Mucosa of descending colon (tissue), 3 donors: ENCODE data around the gene MAMDC2. TPM values are rescaled to one million over a fixed set of nuclear protein-coding genes. Genes with fewer than 3 reads are reported as not detected.

Experiments used
- ATAC-seq: fragments of 200-7000 bp; cut with Tn5 transposase; one replicate; pipeline ENCODE4 v1.9.1; 2020; ENCODE audit warnings: mild to moderate bottlenecking, moderate library complexity
- DNase-seq, 3 donors: peaks; one replicate each; pipeline ENCODE4 v3.0.0-alpha.2; 2020
- H3K36me3 ChIP-seq: fragments of 200-600 bp; one replicate; pipeline ENCODE4 v1.8.0; 2021; ENCODE audit warnings: low read depth, mild to moderate bottlenecking
- H3K4me1 ChIP-seq: fragments of 200-600 bp; one replicate; pipeline ENCODE4 v1.8.0; 2021; ENCODE audit warnings: low read depth, mild to moderate bottlenecking
- H3K4me3 ChIP-seq: fragments of 200-600 bp; one replicate; pipeline ENCODE4 v1.8.0; 2021; ENCODE audit warnings: mild to moderate bottlenecking
- H3K9me3 ChIP-seq: fragments of 200-600 bp; one replicate; pipeline ENCODE4 v1.8.0; 2021; ENCODE audit warnings: mild to moderate bottlenecking
- intact Hi-C, 2 donors: fragments of 100-400 bp; cut with DNase I in 1 of 2; cut with micrococcal nuclease in 1 of 2; formaldehyde crosslinking; loops; one replicate each; pipeline versions ENCODE4 v1.11.0 to v1.11.1; 2022; cut with DNase I, micrococcal nuclease
- total RNA-seq, 3 donors: library from RNA; stranded (reverse); fragmentation: NEBNext Ultra II Directional in 2 of 3; extraction: Animal tissue kit (Norgen Biotek cat#: 25700) in 2 of 3; gene quantifications; one replicate each; pipeline versions ENCODE4 v1.2.1 to v1.2.4, GENCODE V29; 2021 to 2023
- TF ChIP-seq, protein P1 (sequence below): fragments of 200-600 bp; IDR thresholded peaks from one replicate; pipeline ENCODE4 v1.8.0; 2022; ENCODE audit warnings: antibody characterized with exemption, mild to moderate bottlenecking
- donor health status: DM: no; HTN: no; CAD: no; lungs with moderate emphysema.
- donor health status: DM: no; HTN: no; CAD: no.
- donor health status: DM: no; HTN: yes; CAD: no.

MAMDC2 gene
- total RNA-seq, 3 donors from 2014 or later = 3.5 to 70.6 (median 6.9) TPM

DNA sequence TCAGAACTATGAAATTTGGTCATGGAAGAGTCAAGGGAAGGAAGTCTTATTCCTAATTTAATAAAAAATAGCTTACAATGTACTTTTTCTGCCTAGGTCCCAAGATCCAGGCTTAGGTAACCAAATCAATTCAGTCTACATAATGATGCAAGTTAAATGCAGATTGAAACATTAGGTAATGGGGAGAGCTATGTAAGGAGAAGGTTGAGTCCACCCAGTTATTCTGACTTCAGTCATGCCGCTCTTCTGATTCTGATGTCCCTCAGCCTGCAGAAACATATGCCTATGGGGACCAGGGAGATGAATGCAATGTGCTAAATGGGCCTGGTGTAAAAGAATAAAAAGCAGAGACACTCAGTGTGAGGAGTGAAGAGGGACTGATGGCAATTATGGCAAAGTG, 63.9 kb downstream of the MAMDC2 start:
- Histone ChIP-seq H3K4me1 (no peaks in the 10 kb centered on the region), H3K9me3 (no peaks in the 10 kb centered on the region), H3K4me3 (no peak overlapping the region), H3K36me3 (no peaks in the 10 kb centered on the region)
- DNase-seq (no peak), ATAC-seq (no peak)
- TF ChIP-seq, protein P1, sequence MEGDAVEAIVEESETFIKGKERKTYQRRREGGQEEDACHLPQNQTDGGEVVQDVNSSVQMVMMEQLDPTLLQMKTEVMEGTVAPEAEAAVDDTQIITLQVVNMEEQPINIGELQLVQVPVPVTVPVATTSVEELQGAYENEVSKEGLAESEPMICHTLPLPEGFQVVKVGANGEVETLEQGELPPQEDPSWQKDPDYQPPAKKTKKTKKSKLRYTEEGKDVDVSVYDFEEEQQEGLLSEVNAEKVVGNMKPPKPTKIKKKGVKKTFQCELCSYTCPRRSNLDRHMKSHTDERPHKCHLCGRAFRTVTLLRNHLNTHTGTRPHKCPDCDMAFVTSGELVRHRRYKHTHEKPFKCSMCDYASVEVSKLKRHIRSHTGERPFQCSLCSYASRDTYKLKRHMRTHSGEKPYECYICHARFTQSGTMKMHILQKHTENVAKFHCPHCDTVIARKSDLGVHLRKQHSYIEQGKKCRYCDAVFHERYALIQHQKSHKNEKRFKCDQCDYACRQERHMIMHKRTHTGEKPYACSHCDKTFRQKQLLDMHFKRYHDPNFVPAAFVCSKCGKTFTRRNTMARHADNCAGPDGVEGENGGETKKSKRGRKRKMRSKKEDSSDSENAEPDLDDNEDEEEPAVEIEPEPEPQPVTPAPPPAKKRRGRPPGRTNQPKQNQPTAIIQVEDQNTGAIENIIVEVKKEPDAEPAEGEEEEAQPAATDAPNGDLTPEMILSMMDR = no peak
- intact Hi-C loops = no loop called here

DNA sequence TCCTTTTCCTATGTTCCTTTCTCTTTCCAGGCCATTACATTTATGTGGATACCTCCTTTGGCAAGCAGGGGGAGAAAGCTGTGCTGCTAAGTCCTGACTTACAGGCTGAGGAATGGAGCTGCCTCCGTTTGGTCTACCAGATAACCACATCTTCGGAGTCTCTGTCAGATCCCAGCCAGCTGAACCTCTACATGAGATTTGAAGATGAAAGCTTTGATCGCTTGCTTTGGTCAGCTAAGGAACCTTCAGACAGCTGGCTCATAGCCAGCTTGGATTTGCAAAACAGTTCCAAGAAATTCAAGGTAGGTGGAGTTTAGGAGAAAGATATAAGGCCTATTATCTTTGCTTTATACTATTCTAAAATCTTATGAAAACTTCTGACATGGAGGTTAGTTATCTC, 64.5 kb downstream of the MAMDC2 start:
- H3K36me3 ChIP-seq = no peaks in the 10 kb centered on the region
- H3K9me3 ChIP-seq = no peaks in the 10 kb centered on the region
- DNase-seq (no peak), ATAC-seq (no peak)
- no peak overlapping the region for H3K4me3 ChIP-seq
- H3K4me1 ChIP-seq = peaks cover 1% of the 10 kb centered on the region
- intact Hi-C loops = no loop called here
- TF ChIP-seq, protein P1 = no peak

DNA sequence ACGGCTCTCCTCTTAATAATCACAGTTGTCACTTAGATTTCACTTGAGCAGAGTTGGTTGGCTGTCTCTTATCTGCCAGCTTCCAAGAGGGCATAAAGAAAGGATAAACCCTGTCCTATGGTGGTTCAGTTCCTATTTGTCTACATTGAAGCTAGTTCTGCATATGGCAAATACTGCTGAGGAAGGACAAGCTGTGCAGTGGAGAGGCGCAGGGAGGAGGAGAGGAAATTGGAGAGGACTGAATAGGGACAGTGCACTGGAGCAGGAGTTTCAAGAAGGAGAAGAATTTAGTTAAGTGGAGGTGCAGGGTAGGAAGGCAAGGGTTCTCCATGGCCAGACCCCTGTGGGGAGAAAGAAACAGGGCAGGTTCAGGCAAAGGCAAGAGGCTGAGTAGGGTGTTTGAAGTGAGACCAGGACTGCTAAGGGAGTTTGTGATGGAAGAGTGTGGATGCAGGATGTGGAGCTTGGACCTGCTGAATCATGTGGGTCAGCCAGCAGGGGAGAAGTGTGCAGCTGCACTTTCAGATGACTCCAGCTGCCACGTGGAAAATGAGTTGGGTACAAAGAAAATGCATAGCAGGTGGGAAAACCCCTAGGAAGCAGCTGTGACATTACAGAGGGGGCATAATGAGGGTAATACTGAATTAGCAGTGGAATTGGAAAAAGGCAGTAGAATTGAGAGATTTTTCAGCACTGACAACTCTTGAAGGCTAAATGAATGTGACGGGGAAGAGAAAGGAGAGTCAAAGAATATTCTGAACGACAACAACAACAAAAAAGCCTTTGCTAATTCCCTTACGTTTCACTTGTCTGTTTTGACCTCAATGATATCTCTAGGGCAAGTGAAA, 66.8 kb downstream of the MAMDC2 start:
- ATAC-seq = no peak
- intact Hi-C loops = loop anchor here in 1 of 2 donors (5.0 to 10.0 kb wide), 2 partner anchors 66 to 138 kb away; partner anchors contain the start of gene MAMDC2
- TF ChIP-seq, protein P1 = no peak
- DNase-seq = no peak
- H3K4me1 ChIP-seq = peaks cover 3% of the 10 kb centered on the region
- no peaks in the 10 kb centered on the region for H3K9me3 ChIP-seq
- no peak overlapping the region for H3K4me3 ChIP-seq
- no peaks in the 10 kb centered on the region for H3K36me3 ChIP-seq

DNA sequence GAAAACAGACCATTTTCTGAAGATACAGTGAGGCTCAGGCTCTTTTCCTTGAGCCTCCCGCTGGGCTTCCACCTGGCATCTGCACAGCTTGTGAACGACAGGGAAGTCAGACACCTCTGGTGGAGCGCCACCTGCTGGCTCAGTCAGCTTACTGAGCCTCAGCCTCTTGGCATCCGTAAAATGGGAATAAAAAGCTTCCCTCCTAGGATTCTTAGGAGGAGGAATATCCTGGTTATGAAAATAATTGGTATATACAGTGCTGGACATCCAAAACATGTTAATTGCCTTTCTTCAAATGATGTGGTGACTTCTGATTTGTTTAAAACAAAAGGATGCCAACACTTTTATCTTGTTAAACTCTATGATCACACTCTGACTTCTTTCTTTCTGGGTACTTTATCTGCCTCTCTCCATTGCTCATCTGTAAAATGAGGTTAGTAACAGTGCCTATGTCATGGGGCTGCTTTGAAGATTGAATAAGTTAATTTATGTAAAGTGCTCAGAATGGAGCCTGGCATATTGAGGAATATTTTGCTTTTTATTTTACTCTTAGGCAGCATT, 67.5 kb downstream of the MAMDC2 start:
- no peaks in the 10 kb centered on the region for H3K36me3 ChIP-seq
- intact Hi-C loops = loop anchor here in 1 of 2 donors (5.0 to 10.0 kb wide), 2 partner anchors 66 to 139 kb away; partner anchors contain the start of gene MAMDC2

DNA sequence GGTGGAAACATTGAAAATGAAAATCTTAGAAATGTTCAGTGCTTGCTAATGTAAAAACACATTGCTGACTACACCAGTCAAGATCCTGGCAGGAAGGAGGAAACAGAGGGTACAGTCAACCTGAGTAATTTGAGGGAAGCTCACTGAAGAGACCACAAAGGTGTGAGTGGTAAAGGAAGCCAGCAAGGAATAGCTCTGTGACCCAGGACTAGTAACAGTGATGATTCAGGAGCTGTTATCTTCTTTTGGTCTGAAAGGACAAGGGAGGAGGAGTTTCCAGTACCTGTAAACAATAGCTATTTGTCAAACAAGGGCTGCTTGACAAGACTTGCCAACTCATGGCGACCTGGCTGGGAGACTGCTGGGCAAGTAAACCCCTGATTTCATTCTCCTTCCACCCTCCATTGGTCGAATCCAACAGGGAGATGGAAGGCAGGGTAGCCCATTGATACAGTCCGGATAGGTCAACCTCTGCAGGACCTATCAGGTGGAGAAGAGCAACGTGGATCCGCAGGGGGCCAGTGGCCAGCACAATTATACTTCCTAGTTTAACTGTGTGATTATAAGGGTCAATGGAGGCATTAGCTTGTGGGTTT, 68.1 kb downstream of the MAMDC2 start:
- peaks cover 3% of the 10 kb centered on the region for H3K4me1 ChIP-seq
- ATAC-seq (peak; percentile 22), DNase-seq (no peak)
- TF ChIP-seq, protein P1 = no peak
- H3K36me3 ChIP-seq = no peaks in the 10 kb centered on the region
- no peak overlapping the region for H3K4me3 ChIP-seq
- intact Hi-C loops = loop anchor here in 1 of 2 donors (5.0 to 10.0 kb wide), 2 partner anchors 67 to 139 kb away; partner anchors contain the start of gene MAMDC2
- H3K9me3 ChIP-seq = no peaks in the 10 kb centered on the region

More for the DNA sequence above, 67.5 kb downstream of the MAMDC2 start:
- peaks cover 3% of the 10 kb centered on the region for H3K4me1 ChIP-seq
- TF ChIP-seq, protein P1 = peak; percentile 88
- ATAC-seq (peak; percentile 82), DNase-seq (peak; percentile 72 to 83 (median 81))
- no peak overlapping the region for H3K4me3 ChIP-seq
- no peaks in the 10 kb centered on the region for H3K9me3 ChIP-seq
